Measurements from ENCODE around the gene AIPL1.

Gene AIPL1

DNA sequence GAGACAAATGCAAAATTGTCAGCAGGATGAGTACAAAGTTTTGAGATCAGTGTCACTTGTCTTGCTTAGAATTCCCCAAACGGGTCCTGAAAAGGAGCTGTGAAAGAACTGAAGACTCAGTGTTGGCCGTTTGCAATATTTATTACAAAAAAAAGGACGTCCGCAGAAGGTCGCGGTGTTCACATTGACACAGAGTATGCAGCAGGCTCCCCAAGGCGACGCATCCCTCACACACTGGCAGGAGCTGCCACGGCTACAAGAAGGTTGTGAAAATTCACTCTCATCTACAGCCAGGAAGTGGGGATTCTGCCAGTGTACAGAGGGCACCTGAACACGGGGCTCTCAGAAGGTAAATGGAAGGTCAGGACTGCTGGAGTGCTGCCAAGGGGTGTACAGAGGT, 26.2 kb downstream of the AIPL1 start:
- no peak for DNase-seq

DNA sequence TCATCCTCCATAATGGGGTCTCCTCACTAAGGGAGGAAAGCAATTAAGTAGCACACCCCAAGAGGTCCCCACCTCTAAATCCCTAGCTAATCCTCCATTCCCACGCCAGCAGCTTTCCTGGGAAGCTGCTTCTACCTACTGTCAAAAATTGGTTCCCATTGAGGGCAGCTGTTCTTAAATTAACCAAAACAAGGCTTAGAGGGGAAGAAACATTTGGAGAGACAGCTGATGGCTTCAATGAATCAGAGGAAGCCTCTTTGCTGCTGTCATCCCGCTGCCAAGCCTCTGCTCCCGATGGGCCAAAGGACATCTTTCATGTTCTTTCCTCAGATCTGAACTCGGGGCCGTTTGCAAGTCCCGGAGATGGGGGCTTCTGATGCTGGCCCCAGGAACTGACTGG, 26.6 kb downstream of the AIPL1 start:
- DNase-seq = no peak

- no peak for DNase-seq
Measured at GRCh38 chr17:6402258-6402657, 32.7 kb downstream of the AIPL1 start.

DNA sequence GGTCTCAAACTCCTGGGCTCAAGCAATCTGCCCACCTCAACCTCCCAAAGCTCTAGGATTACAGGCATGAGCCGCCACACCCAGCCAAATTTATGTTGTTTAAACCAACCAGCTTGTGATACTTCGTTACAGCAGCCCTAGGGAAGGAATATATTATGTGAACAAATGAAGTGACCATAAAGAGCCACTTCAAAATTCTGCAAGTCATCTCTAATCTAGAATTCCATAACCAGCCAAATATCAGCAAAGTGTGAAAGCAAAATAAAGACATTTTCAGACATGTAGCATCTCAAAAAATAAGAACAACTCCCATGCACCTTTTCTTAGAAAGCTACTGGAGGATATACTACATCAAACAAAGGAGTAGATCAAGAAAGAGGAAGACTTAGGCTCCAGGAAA, 36.0 kb downstream of the AIPL1 start:
- no peak for DNase-seq

- DNase-seq = no peak
Measured at GRCh38 chr17:6394055-6394606, 40.8 kb downstream of the AIPL1 start.

DNA sequence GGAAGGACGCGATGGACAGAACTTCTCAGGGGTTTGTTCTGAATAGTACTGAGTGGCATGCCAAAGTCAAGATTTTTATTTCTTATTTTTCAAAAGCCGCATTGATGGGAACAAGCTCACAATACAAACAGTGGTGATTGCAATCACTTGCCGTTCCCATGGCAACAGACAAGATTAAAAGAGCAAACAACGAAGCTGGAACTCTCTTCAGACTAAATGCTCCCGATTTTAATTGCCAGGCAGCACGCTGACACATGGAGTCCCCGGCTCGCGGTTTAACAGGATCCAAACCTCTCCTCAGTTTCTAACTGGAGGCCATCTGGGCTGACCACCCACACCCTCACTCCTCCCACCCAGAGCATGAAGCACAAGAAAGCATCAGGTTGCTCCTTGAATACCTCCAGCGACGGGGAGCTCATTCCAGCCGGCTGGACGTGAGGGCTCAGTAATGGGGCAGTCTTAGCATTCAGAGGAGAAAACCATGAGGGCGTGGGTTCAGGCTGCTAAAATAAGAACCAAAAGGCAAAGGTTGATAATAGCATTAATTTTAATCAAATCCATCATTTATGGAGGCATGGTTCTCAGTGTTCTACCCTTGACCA, 41.5 kb downstream of the AIPL1 start:
- DNase-seq = no peak

- no peak for DNase-seq
Measured at GRCh38 chr17:6392609-6393350, 42.1 kb downstream of the AIPL1 start.

DNA sequence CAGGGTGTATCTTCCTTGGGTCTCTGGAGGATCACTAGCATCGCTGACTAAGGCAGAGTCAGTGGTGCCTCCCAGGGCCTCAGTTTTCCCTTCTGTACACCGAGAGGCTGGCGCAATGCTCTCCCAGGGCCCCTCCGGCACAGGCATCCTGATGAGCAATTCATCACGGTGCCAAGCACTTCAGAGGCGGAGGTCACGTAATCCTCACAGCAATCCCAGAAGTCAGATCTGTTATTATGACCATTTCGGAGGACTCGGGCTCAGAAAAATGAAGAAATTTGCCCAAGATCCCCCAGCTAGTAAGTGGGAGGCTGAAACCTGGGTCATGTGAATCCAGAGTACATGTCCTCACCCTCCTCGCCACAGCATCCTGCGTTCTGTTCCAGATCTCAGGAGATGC, 46.5 kb downstream of the AIPL1 start:
- no peak for DNase-seq

DNA sequence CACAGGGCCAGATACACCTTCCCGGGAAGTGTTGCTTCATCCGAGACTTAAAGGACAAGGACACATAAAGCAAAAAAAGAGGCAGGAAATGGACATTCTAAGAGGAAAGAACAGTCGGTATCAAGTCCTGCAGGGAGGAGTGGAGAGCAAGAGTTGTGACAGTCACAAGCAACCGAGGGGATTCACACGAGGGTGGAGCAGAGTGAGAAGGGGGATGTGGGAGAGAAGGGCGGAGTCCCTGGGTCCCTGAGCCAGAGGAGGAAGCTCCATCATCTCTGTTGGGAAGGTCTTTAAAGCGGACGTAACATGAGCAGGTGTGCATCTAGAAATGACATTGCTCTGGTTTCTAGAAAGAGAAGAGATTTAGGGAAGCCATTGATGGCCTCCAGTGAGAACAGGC, 47.1 kb downstream of the AIPL1 start:
- DNase-seq = no peak

DNA sequence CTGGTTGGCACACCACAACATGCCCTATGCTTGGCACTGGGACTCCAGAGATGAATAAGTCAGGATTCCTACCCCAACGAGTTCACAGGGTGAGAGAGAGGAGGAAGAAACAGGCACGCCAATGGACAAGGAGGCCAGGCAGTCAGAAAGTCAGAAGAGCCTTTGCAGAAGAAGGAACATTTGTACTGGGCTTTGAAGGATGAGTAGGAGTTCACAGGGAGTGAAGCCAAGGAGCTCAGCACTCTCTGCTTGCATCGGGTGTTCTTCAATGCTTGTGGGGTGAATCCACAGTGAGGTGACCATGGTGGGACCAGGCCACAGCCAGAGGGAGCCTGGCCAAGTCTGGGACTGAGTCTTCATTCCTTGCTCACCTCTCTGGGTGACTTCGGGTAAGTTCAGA, 47.5 kb downstream of the AIPL1 start:
- no peak for DNase-seq

- no peak for DNase-seq
Measured at GRCh38 chr17:6386041-6386630, 48.8 kb downstream of the AIPL1 start.

DNA sequence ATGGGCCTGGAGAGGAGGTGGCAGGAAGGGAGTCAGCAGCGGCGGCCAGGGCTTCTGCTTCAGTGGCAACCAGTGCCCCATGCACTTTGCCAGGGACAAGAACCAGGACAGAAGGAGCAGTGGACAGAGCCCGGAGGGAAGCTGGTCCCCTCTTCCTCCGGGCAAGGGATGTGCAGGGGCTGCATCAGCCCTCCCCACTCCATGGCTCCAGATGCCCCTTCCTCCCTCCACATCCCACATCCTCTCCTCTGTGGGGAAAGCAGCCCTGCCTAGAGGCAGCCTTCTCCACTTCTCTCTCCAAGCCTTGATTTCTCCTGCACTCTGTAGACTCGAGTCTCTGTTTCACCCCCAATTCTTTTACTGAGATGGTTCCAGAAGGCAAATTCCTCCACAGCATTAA, 50.4 kb downstream of the AIPL1 start:
- no peak for DNase-seq

DNA sequence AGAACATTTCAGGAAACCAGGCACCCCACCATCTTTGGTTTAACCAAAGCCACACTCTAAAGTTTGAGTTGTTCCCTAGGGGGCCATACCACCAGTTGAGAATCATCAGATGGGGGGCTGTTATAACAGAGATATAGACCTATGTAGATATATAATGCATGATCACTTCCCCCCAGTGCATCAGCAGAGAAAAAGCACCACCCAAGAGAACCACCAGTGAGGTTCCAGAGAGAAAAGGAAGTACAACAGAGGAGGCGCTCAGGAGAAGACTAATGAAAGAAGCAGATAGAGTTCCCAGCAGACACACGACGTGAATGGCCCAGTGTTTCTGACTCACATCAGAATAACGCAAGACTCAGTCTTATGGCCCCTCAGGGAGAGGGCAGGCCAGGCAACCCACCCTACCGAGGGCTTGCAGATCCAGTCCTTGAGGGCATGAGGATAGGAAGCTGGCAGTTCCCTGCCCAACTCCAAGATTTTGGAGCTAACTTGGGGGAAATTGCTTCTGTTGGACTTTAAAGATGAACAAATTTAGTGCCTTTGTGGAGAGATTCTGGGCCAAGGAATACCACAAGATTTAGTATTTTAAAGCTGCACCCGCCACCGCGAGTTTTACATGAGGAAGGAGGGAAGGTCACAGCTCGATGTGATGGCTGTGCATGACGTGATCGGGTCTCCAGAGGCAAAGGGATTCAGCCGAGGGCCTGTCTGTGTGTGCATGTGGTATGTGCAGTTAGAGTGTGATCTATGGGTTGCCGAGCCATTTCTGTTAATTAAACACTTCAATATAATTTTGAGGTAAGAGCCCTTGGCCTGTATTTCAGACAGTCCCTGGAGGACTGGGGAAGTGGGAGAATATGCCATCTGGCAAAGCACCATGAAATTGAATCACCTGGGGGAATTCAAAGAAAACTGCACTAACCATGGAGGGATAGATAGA, 53.1 kb downstream of the AIPL1 start:
- DNase-seq = no peak

DNA sequence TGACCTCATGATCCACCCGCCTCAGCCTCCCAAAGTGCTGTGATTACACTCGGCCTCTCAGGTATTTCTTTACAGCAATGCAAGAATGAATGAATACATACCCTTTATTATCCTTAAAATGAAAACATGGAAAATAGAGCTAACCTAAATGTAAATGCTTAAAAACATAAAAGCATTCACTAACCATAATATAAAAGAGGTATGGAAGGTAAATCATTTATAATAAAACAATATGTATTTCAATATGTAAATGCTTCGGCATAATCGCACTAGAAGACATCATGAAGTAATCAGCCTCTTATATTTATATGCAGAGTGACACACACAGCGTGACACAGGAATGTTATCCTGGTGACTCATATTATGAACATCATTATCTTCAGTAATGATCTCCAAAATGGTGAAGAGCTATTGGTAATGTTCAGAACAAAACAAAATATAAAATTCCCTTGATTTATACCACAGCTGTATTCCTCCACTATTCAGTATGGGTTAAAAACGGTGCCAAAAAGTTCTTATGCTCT, 53.9 kb downstream of the AIPL1 start:
- DNase-seq = no peak

- no peak for DNase-seq
Measured at GRCh38 chr17:6377906-6378305, 57.0 kb downstream of the AIPL1 start.

DNA sequence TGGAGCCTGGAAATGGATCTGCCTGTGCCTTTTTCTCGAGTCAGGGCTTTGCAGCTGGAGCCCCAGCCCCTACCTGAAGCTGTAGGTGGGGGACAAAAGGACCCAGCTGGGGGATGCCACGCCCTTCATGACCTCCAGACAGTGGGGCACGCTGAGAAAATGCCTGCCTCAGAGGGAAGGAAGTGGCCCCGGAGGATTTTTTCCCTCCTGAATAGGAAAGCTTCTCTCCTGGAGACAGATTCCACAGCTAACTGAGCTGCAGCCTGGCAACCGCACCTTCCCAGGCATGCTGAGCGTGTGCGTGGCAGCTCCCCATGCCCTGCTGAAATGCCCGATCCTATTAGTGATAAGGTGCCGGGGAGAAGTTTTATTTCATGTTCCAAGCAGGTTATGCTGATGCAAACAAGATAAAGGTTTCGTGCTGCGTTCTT, 58.0 kb downstream of the AIPL1 start:
- DNase-seq = no peak

- no peak for DNase-seq
Measured at GRCh38 chr17:6374761-6375312, 60.1 kb downstream of the AIPL1 start.

GRCh38 chr17:6374271-6374691, 60.6 kb downstream of the AIPL1 start:
- DNase-seq = no peak

Measured in activated gamma-delta T cell treated with Interleukin-2 at 50 U/mL for 16 hours (primary cell).